Measurements from ENCODE around the gene ABCC5. TPM values are rescaled to one million over a fixed set of nuclear protein-coding genes. Genes with fewer than 3 reads are reported as not detected.

Gene ABCC5
- polyA plus RNA-seq, 3 donors from 2014 or later: 11.3 to 12.7 (median 11.5) TPM

DNA sequence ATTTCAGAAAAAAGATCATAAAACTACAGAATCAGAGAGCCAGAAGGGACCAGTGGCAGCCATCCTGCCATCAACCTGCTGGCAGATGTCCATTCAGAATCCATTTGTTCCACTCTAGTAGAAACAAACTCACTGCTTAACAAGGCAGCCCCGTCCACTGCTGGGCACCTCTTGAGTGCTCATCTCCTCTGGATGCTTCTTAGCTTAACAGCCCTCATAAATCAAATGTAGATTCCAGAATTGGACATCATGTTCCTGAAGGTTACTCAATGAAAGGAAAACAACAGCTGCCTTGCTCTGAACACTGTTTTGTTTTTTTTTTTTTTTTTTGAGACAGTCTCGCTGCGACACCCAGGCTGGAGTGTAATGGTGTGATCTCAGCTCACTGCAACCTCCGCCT lies 37.3 kb downstream of the ABCC5 start:
- H3K4me1 Mint-ChIP-seq: no peaks in the 10 kb centered on the region
- H3K36me3 Mint-ChIP-seq: peaks cover 28 to 49% (median 45%) of the 10 kb centered on the region in 3 donors

DNA sequence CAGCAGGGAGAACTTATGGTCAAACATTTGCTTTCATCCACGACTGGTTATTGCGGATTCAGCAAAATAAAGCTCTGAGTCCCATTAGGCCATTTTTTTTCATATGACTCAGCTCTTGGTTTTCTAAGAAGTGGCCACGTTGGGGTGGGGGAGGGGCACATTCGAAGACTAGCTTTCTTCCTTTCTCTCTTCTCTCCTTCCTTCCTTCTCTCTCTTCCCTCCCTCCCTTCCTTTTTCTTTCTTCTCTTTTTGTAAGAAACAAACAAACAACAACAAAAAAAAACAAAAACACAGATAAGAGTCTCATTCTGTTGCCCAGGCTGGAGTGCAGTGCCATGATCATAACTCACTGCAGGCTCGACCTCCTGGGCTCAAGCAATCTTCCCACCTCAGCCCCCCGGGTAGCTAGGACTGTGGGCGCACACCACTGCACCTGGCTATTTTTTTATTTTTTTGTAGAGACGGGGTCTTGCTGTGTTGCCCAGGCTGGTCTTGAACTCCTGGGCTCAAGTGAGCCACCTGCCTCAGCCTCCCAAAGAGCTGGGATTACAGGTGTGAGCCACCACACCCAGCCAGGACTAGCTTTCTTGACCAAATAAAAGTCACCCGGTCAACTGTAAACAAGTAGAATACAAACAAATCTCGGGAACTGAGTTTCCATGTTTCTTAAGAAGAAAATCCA lies 41.6 kb downstream of the ABCC5 start:
- no peaks in the 10 kb centered on the region for H3K9me3 Mint-ChIP-seq
- peaks cover 17 to 35% (median 23%) of the 10 kb centered on the region in 3 donors for H3K36me3 Mint-ChIP-seq
- H3K27me3 Mint-ChIP-seq (ENCODE audit: low read depth in 3 of 3): peaks cover 0 to 2% (median 1%) of the 10 kb centered on the region in 3 donors
- H3K4me3 Mint-ChIP-seq: no peak overlapping the region
- H3K4me1 Mint-ChIP-seq: peaks cover 6 to 10% of the 10 kb centered on the region in 2 donors
- DNase-seq: no peak
- no peak overlapping the region for H3K27ac Mint-ChIP-seq

More for the DNA sequence above, 37.3 kb downstream of the ABCC5 start:
- H3K27ac Mint-ChIP-seq: no peak overlapping the region
- H3K4me3 Mint-ChIP-seq: no peak overlapping the region
- peaks cover 0 to 2% (median 1%) of the 10 kb centered on the region in 3 donors for H3K27me3 Mint-ChIP-seq (ENCODE audit: low read depth in 3 of 3)
- no peak for DNase-seq
- H3K9me3 Mint-ChIP-seq: no peaks in the 10 kb centered on the region

DNA sequence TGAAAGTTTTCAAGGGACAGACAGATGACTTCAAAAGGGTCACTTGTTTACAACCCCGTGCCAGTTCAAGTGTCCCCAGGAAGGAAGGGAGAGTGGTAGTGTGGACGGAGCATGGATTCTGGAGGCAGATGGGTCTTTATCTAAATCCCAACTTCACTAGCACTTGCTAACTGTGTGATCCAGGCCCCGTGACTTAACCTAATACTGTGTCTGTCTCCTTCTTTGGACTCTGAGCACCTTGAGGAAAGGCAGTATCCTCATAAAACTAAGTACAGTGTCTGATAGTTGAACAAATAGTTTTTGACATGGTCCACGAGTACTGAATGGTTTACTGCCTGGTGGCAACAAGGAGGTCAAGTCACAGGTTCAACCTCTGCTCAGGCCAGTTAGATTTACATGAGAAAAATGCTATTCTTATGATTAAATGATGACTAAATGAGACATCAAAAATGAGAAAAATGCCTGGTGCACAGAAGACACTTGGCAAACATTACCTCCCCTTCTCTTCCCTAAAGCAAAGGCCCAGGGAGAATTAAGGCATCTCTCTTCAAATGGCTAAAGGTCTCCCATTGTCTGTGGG lies 48.9 kb downstream of the ABCC5 start:
- Mint-ChIP-seq H3K36me3 (peaks cover 27 to 63% (median 30%) of the 10 kb centered on the region in 3 donors), H3K9me3 (no peaks in the 10 kb centered on the region), H3K4me3 (no peak overlapping the region), H3K27ac (no peak overlapping the region), H3K27me3 (ENCODE audit: low read depth in 3 of 3) (peaks cover 0 to 2% (median 0%) of the 10 kb centered on the region in 3 donors), H3K4me1 (peaks cover 3 to 5% of the 10 kb centered on the region in 2 donors)
- DNase-seq: no peak

DNA sequence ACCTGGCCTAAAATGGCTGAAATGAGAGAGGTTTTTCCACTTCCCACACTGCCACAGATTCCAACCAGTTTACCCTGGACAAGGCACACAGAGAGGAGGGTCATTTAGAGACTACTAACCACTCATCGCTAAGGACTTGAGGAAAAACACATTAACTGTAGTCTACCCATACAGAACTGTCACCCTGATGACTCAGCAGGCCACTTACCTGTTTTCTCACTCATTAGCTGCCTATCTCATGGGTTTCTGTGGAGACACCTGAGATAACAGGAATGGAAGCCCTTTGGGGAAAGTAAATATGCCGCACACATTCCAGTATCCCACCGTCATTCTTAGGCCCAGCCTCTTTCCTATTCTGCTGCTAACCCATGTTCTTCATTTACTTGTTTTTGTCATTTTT lies 50.0 kb downstream of the ABCC5 start:
- H3K4me3 Mint-ChIP-seq: no peak overlapping the region
- H3K27me3 Mint-ChIP-seq (ENCODE audit: low read depth in 3 of 3): peaks cover 0 to 2% (median 0%) of the 10 kb centered on the region in 3 donors
- no peaks in the 10 kb centered on the region for H3K4me1 Mint-ChIP-seq
- H3K36me3 Mint-ChIP-seq: peaks cover 30 to 70% (median 32%) of the 10 kb centered on the region in 3 donors
- no peak for DNase-seq
- H3K9me3 Mint-ChIP-seq: no peaks in the 10 kb centered on the region
- no peak overlapping the region for H3K27ac Mint-ChIP-seq

- H3K36me3 Mint-ChIP-seq: peaks cover 28 to 64% (median 28%) of the 10 kb centered on the region in 3 donors
- no peak for DNase-seq
- no peak overlapping the region for H3K4me3 Mint-ChIP-seq
- H3K4me1 Mint-ChIP-seq: no peaks in the 10 kb centered on the region
- H3K27me3 Mint-ChIP-seq (ENCODE audit: low read depth in 3 of 3): peaks cover 0 to 2% (median 0%) of the 10 kb centered on the region in 3 donors
- no peak overlapping the region for H3K27ac Mint-ChIP-seq
- H3K9me3 Mint-ChIP-seq: no peaks in the 10 kb centered on the region
Observed at GRCh38 chr3:183966361-183966791, 51.3 kb downstream of the ABCC5 start.

DNA sequence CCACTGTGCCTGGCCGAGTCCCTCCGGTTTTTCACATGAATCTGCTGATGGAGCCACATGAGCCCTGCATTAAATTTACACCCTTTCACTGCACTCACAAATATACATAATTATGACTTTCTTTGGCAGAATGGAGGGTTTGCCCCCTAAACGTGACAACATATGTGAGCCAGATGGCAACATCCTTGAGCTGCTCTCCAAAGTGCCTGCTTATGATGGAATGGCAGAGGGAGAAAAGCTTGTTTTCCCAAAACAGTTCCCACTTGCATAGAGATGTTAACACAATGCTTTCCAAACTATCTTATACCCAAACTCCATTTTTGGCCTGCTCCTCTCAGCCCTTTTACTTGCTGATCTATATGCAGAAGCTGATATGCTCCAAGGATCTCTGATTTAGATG lies 54.9 kb downstream of the ABCC5 start:
- Mint-ChIP-seq H3K27ac (no peak overlapping the region), H3K36me3 (peaks cover 18 to 65% (median 37%) of the 10 kb centered on the region in 3 donors), H3K27me3 (ENCODE audit: low read depth in 3 of 3) (no peaks in the 10 kb centered on the region), H3K4me1 (no peaks in the 10 kb centered on the region), H3K4me3 (no peak overlapping the region), H3K9me3 (no peaks in the 10 kb centered on the region)
- no peak for DNase-seq

- Mint-ChIP-seq H3K36me3 (peaks cover 16 to 45% (median 19%) of the 10 kb centered on the region in 3 donors), H3K4me3 (no peak overlapping the region), H3K27ac (peak overlapping the region in 1 of 6 donors; percentile 20), H3K27me3 (ENCODE audit: low read depth in 3 of 3) (no peaks in the 10 kb centered on the region), H3K9me3 (no peaks in the 10 kb centered on the region), H3K4me1 (no peaks in the 10 kb centered on the region)
- no peak for DNase-seq
Observed at GRCh38 chr3:183959214-183959613, 58.5 kb downstream of the ABCC5 start.

DNA sequence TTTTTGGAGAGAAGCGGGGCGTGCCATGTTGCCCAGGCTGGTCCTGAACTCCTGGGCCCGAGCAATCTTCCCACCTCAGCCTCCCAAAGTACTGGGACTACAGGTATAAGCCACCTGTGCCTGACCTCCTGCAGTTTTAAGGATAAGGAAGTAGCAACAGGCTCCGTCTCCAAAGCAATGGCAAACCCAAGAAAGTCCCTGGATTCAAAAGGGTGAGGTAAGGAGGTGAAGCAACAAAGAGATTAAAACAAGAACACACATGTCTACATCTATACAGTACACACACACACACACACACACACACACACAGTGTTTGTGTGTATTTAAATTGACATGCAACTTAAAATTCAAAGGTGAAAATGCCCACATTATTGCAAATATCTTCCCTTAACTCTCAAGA lies 58.9 kb downstream of the ABCC5 start:
- peaks cover 13 to 41% (median 19%) of the 10 kb centered on the region in 3 donors for H3K36me3 Mint-ChIP-seq
- H3K27me3 Mint-ChIP-seq (ENCODE audit: low read depth in 3 of 3): no peaks in the 10 kb centered on the region
- H3K4me1 Mint-ChIP-seq: no peaks in the 10 kb centered on the region
- no peaks in the 10 kb centered on the region for H3K9me3 Mint-ChIP-seq
- DNase-seq: no peak
- no peak overlapping the region for H3K4me3 Mint-ChIP-seq
- peak overlapping the region in 1 of 6 donors; percentile 20 for H3K27ac Mint-ChIP-seq

- Mint-ChIP-seq H3K27me3 (ENCODE audit: low read depth in 3 of 3) (no peaks in the 10 kb centered on the region), H3K4me3 (no peak overlapping the region), H3K36me3 (peaks cover 8 to 40% (median 19%) of the 10 kb centered on the region in 3 donors), H3K27ac (peak overlapping the region in 1 of 6 donors; percentile 14), H3K9me3 (no peaks in the 10 kb centered on the region), H3K4me1 (no peaks in the 10 kb centered on the region)
- no peak for DNase-seq
Observed at GRCh38 chr3:183958226-183958625, 59.5 kb downstream of the ABCC5 start.

DNA sequence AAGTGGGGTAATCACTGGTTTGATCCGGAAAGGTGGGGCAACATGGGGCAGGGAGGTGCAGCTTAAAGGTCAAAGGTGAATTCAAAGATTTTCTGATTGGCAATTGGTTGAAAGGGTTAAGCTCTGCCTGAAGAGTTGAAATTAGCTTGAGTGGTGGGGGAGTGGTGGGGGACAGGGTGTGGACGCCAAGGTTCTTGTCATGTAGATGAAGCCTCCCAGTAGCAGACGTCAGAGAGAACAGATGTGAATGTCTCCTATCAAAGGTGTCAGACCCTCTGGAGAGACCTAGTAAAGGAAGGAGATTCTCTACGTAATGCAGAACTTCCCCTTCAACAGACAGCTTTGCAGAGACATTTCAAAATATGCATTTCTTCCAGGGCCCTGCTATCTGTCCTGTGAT lies 62.8 kb downstream of the ABCC5 start:
- H3K36me3 Mint-ChIP-seq: peaks cover 8 to 40% (median 9%) of the 10 kb centered on the region in 3 donors

DNA sequence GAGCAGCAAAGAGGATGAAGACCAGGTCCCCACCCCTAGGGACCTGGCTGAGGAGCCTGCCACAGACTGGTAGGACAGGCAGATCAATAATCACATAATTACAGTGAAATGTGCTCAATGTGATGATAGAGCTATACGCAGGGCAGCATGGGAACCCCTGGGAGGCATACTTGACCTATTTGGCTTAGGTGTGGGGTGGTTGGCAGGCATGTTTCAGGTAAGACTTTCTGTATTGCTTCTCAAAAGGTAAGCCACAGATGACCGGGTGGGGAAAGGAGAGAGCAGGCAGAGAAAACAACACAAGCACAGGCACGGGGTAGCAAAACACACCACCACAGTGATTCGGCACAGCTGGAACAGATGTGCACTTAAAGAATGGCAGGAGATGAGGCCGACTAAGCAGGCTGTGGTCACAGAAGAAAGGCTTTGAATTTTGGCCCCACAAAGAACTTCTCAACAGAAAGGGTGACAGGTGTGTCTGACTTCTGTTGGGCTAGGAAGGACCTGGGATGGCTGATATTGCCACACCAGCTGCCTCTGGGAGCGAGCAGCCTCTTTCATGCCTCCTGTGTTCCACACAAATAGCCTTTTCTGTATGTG lies 64.1 kb downstream of the ABCC5 start:
- H3K36me3 Mint-ChIP-seq: peaks cover 4 to 50% (median 15%) of the 10 kb centered on the region in 3 donors
- no peak overlapping the region for H3K27ac Mint-ChIP-seq
- H3K4me1 Mint-ChIP-seq: no peaks in the 10 kb centered on the region
- no peak for DNase-seq
- no peaks in the 10 kb centered on the region for H3K9me3 Mint-ChIP-seq
- no peaks in the 10 kb centered on the region for H3K27me3 Mint-ChIP-seq (ENCODE audit: low read depth in 3 of 3)
- H3K4me3 Mint-ChIP-seq: no peak overlapping the region

More for the DNA sequence above, 62.8 kb downstream of the ABCC5 start:
- no peak overlapping the region for H3K27ac Mint-ChIP-seq
- H3K4me3 Mint-ChIP-seq: no peak overlapping the region
- no peaks in the 10 kb centered on the region for H3K27me3 Mint-ChIP-seq (ENCODE audit: low read depth in 3 of 3)
- DNase-seq: no peak
- H3K9me3 Mint-ChIP-seq: no peaks in the 10 kb centered on the region
- H3K4me1 Mint-ChIP-seq: no peaks in the 10 kb centered on the region

DNA sequence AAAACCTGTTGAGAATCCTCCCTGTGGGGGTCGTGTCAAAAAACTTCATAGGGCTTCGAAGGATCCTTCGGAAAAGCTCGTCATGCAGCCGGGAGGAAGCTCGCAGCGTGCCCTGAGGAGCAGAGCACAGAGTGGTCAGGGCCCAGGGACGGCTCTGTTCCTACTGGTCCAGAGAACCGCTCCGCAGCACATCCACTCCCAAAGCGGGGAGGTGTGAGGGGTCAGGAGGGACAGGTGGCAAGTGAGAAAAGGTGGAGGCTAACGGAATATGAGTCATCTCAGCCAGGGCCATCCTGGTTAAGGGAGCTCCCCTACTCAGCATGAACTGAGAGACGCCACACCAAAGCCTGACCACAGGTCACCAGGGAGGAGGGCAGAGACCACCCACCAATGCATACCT lies 66.2 kb downstream of the ABCC5 start:
- DNase-seq: no peak
- Mint-ChIP-seq H3K9me3 (no peaks in the 10 kb centered on the region), H3K27me3 (ENCODE audit: low read depth in 3 of 3) (no peaks in the 10 kb centered on the region), H3K27ac (no peak overlapping the region), H3K36me3 (peaks cover 16 to 58% (median 26%) of the 10 kb centered on the region in 3 donors), H3K4me3 (no peak overlapping the region), H3K4me1 (no peaks in the 10 kb centered on the region)

DNA sequence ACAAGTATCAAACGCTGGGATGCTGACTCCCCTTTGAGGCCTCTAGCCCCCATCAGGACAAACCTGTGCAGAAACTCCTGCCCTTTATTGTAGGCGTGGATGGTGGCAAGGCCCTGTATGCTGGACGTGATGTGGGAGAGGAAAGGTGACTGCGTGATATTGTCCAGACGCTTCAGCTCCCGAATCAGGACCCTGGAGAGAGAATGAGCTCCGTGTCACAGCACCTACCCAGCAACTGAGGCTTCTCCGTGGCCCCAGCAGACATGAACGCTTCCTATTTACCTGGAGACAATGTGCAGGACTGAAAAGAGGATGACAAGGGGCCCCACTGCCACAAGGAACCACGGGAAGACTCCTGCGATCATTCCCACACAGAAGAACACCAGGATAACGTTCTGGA lies 68.0 kb downstream of the ABCC5 start:
- Mint-ChIP-seq H3K4me3 (no peak overlapping the region), H3K27ac (no peak overlapping the region), H3K4me1 (no peaks in the 10 kb centered on the region), H3K36me3 (peaks cover 26 to 59% (median 35%) of the 10 kb centered on the region in 3 donors), H3K9me3 (no peaks in the 10 kb centered on the region), H3K27me3 (ENCODE audit: low read depth in 3 of 3) (no peaks in the 10 kb centered on the region)
- no peak for DNase-seq

GRCh38 chr3:183946037-183946436 lies 71.6 kb downstream of the ABCC5 start:
- Mint-ChIP-seq H3K9me3 (no peaks in the 10 kb centered on the region), H3K27ac (no peak overlapping the region), H3K27me3 (ENCODE audit: low read depth in 3 of 3) (no peaks in the 10 kb centered on the region), H3K4me3 (no peak overlapping the region), H3K36me3 (peaks cover 33 to 60% (median 43%) of the 10 kb centered on the region in 3 donors), H3K4me1 (no peaks in the 10 kb centered on the region)
- no peak for DNase-seq

Measured in immature natural killer cell (primary cell).